Transverse colon (tissue), 4 donors: ENCODE results near the gene NPR1. TPM values are rescaled to one million over a fixed set of nuclear protein-coding genes. Genes with fewer than 3 reads are reported as not detected.

Experiments
- DNase-seq: peaks from one replicate; pipeline ENCODE4 v3.0.0-alpha.2; 2019
- H3K27ac ChIP-seq, 4 donors: fragments of 200-600 bp; sonication (generic); 2 replicates each; pipeline ENCODE4 v1.5.1; 2016 to 2018; ENCODE audit warnings: inconsistent platforms in 4 of 4
- H3K27me3 ChIP-seq: fragments of 200-600 bp; sonication (generic); 2 replicates; pipeline ENCODE4 v1.5.1; 2017; ENCODE audit warnings: inconsistent platforms
- H3K36me3 ChIP-seq, 4 donors: fragments of 200-600 bp; sonication (generic); 2 replicates each; pipeline ENCODE4 v1.5.1; 2017 to 2019; ENCODE audit warnings: inconsistent platforms in 4 of 4
- H3K4me1 ChIP-seq, 4 donors: fragments of 200-600 bp; sonication (generic); 2 replicates each; pipeline ENCODE4 v1.5.1; 2017 to 2020; ENCODE audit warnings: inconsistent platforms in 4 of 4
- H3K4me3 ChIP-seq, 4 donors: fragments of 200-600 bp; sonication (generic); 1 replicate in 1 of 4; 2 replicates in 3 of 4; pipeline versions ENCODE4 v1.5.1 to v1.6.1; 2017 to 2019; ENCODE audit warnings: inconsistent platforms in 4 of 4
- H3K9me3 ChIP-seq, 2 donors: fragments of 200-600 bp; sonication (generic); 2 replicates each; pipeline ENCODE4 v1.5.1; 2017 to 2019; ENCODE audit warnings: inconsistent platforms in 2 of 2
- CTCF ChIP-seq, 5 experiments: fragments of 200-600 bp in 3 of 5; fragments of 450-650 bp in 2 of 5; sonication (generic) in 3 of 5; IDR thresholded peaks; 1 replicate in 2 of 5; 2 replicates in 3 of 5; pipeline ENCODE4 v1.5.1; 2016 to 2017; ENCODE audit warnings: antibody characterized with exemption in 5 of 5, inconsistent platforms in 3 of 5, mild to moderate bottlenecking in 2 of 5, moderate library complexity in 1 of 5
- EP300 ChIP-seq: sonication (generic); formaldehyde crosslinking; IDR thresholded peaks from one replicate; pipeline ENCODE4 v1.6.1; 2017; ENCODE audit warnings: antibody characterized with exemption, low read depth
- POLR2A ChIP-seq: fragments of 450-650 bp; IDR thresholded peaks from one replicate; pipeline ENCODE4 v1.6.1; 2016; ENCODE audit warnings: antibody characterized with exemption, mild to moderate bottlenecking, moderate library complexity
- POLR2AphosphoS5 ChIP-seq, 3 donors: sonication (generic); formaldehyde crosslinking; IDR thresholded peaks; one replicate each; pipeline ENCODE4 v1.6.1; 2016; ENCODE audit warnings: antibody characterized with exemption in 3 of 3
- WGBS, 2 donors: methylation state at CpG; one replicate each; pipeline ENCODE4 v1.1.5; 2018; ENCODE audit warnings: low coverage in 1 of 2; 5-methylcytosine and 5-hydroxymethylcytosine counted together
- in situ Hi-C, 4 donors: fragments of 200-750 bp; cut with MboI; loops; one replicate each; pipeline versions ENCODE4 v1.15.0 to v1.15.1; 2017; ENCODE audit warnings: low sequenced_read_pairs in 3 of 4, low pct_ligation_motif_present in 1 of 4, low pct_unique_long_range_greater_than_20kb in 1 of 4
- intact Hi-C: fragments of 100-400 bp; cut with DNase I; formaldehyde crosslinking; loops from one replicate; pipeline ENCODE4 v1.15.1; 2023; ENCODE audit warnings: low total_unique reads
- total RNA-seq, 4 donors: library from RNA; depleted of rRNA; stranded (reverse); fragments of >200 nt; gene quantifications; one replicate each; pipeline ENCODE4 v1.1.0, GENCODE V29; 2016

NPR1 gene
- total RNA-seq, 4 donors from 2014 or later = 9.8 to 25.1 (median 13.4) TPM

- H3K4me3 ChIP-seq = peak overlapping the region in 1 of 4 donors; percentile 11
- in situ Hi-C loops (loop anchor here in 1 of 4 donors (25.0 kb wide), 1 partner anchor 289 kb away; the partner anchor contains the start of genes JTB, RAB13 and RPS27), intact Hi-C loops (no loop called here)
- H3K9me3 ChIP-seq = no peaks in the 10 kb centered on the region
- 53 to 54% methylated on average over 11 to 29 of the region's 29 CpGs for WGBS, 2 donors
- H3K27me3 ChIP-seq = no peaks in the 10 kb centered on the region
- TF ChIP-seq POLR2AphosphoS5 (IDR thresholded peaks at IDR 0.05) (no peak), EP300 (no peak), CTCF (IDR thresholded peaks at IDR 0.05) (no peak), POLR2A (no peak)
- H3K27ac ChIP-seq = peak overlapping the region; percentile 51 to 76 (median 69)
- peaks cover 0 to 3% (median 0%) of the 10 kb centered on the region in 4 donors for H3K4me1 ChIP-seq
- no peak for DNase-seq
- no peaks in the 10 kb centered on the region for H3K36me3 ChIP-seq
These were observed 19.8 kb downstream of the NPR1 start for GRCh38 chr1:153698020-153698922.

DNA sequence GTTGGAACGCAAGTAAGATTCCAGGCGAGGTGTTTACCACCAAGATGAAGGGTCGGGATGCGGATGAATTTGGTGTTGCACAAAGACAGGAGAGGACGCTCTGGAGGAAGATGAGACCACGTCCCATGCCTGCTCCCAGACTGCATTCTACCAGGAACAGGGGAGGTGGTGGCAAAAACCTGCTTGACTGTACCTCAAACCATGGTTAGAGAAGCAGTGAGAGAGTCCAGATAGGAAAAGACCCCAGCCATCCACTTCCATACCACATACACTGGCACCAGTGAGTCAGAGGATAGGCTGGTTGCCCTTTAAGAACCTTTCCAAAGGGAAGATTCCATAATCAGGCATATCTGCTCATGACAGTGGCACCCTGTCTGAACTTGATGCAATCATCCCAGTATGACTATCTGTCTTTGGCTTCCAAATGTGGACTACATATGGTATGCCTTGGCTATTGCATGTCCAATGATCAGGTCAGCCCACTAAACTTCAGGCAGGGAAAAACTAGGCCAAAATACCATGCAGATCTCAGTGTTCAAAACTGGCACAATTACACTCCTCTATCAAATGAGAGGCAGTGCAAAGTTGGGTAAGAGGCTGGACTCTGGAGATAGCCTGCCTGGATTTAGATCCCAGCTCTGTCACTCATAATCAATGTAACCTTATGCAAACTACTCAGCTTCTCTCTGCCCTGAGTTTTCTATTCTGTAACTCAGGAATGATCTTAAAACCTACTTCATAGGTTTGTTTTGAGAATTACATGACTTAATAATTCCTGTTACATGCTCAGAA is 20.6 kb downstream of the NPR1 start:
- Histone ChIP-seq H3K4me1 (peaks cover 0 to 3% (median 0%) of the 10 kb centered on the region in 4 donors), H3K36me3 (no peaks in the 10 kb centered on the region), H3K9me3 (no peaks in the 10 kb centered on the region), H3K27me3 (no peaks in the 10 kb centered on the region), H3K4me3 (no peak overlapping the region), H3K27ac (peak overlapping the region in 3 of 4 donors; percentile 50 to 76 (median 71))
- no peak for TF ChIP-seq POLR2A
- TF ChIP-seq POLR2AphosphoS5 (IDR thresholded peaks at IDR 0.05) = no peak
- TF ChIP-seq EP300 = no peak
- no peak for TF ChIP-seq CTCF (IDR thresholded peaks at IDR 0.05)
- DNase-seq = no peak
- intact Hi-C loops = no loop called here
- in situ Hi-C loops = loop anchor here in 1 of 4 donors (25.0 kb wide), 1 partner anchor 288 kb away; the partner anchor contains the start of genes JTB, RAB13 and RPS27
- WGBS, 2 donors = 94 to 98% methylated on average over 6 of the region's 6 CpGs

DNA sequence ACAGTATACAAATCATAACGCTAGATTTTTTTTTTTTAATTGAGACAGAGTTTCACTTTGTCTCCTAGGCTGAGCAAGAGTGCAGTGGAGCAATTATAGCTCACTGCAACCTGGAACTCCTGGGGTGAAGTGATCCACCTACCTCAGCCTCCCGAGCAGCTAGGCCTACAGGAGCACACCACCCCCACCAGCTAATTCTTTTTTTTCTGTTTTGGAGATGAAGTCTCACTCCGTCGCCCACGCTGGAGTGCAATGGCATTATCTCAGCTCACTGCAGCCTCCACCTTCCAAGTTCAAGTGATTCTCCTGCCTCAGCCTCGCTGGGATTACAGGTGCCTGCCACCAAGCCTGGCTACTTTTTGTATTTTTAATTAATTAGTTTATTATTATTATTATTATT is 21.3 kb downstream of the NPR1 start:
- intact Hi-C loops = no loop called here

More for the DNA sequence above, 21.3 kb downstream of the NPR1 start:
- Histone ChIP-seq H3K27ac (no peak overlapping the region), H3K4me1 (peaks cover 0 to 3% (median 0%) of the 10 kb centered on the region in 4 donors), H3K9me3 (no peaks in the 10 kb centered on the region), H3K27me3 (no peaks in the 10 kb centered on the region), H3K4me3 (no peak overlapping the region), H3K36me3 (no peaks in the 10 kb centered on the region)
- in situ Hi-C loops = loop anchor here in 1 of 4 donors (25.0 kb wide), 1 partner anchor 288 kb away; the partner anchor contains the start of genes JTB, RAB13 and RPS27
- 78 to 88% methylated on average over 1 to 6 of the region's 6 CpGs for WGBS, 2 donors
- no peak for DNase-seq
- TF ChIP-seq EP300 = no peak
- TF ChIP-seq POLR2AphosphoS5 (IDR thresholded peaks at IDR 0.05) = no peak
- no peak for TF ChIP-seq CTCF (IDR thresholded peaks at IDR 0.05)
- TF ChIP-seq POLR2A = no peak
